T-helper 1 cell (primary cell): ENCODE measurements around the gene MOB3A.
A peak's percentile ranks its signal among the peaks of the same experiment; 100 is the strongest.

ENCODE experiments used
- DNase-seq, 5 donors: peaks; one replicate each; pipeline ENCODE4 v3.0.0-alpha.2; 2012 to 2020

The MOB3A gene

DNA sequence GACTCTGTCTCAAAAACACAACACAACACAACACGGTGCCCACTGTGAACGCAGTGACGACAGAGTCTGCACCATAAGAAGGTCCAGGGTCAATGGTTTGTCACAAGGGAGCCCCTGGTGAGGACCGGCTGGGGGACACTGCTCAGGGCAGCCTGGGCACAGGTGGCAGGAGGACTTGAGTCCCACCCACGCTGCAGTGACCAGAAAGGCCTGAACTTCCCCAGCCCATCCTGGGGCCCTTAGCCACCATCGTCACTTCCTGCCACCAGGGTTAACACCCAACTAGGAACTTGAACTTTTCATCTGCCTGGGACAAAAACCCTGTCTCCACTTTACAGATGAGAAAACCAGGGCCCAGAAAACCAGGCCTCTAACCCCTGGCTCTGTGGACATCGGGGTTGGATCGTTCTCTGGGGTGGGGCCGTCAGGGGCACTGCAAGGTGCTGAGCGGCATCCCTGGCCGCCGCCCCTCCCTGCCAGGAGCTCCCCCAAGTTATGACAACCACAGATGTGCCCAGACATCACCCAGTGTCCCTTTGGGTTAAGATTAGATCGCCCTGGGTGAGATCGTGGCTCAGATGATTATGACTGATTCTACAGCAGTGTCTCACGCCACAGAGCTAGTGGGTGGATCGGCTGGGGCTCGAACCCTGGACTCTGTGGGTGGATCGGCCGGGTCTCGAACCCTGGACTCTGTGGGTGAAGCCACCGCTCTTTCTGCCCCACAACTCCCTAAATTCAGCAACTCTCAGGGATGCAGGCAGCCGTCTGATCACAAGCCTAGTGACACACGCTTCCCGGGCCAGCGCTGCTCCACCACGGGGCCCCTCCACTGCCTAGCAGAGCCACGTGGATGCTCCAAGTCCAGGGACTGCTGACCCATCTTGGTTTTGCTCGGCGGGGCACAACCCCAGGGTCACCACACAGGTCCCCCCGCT lies 14.0 kb downstream of the MOB3A start:
- peak in 3 of 5 donors; percentile 38 to 75 (median 47) for DNase-seq

DNA sequence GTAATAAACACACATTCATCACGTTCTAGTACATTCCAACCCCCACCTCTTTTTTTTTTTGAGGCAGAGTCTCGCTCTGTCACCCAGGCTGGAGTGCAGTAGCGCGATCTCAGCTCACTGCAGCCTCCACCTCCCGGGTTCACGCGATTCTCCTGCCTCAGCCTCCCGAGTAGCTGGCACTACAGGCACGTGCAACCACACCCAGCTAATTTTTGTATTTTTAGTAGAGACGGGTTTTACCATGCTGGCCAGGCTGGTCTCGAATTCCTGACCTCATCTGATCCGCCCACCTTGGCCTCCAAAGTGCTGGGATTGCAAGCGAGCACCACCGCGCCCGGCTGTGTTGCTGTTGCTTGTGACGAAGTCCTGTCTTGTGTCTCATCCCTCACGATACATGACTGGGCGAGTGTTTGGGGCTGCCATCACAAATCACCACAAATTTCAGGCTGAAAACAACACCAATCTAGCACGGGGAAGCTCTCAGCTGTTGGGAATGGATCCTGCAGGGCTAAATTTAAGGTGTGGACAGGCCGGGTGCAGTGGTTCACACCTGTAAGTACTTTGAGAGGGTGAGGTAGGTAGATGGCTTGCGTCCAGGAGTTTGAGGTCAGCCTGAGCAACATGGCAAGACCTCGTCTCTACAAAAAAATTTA lies 15.7 kb downstream of the MOB3A start:
- no peak for DNase-seq

GRCh38 chr19:2079865-2080301 lies 16.2 kb downstream of the MOB3A start:
- no peak for DNase-seq

DNA sequence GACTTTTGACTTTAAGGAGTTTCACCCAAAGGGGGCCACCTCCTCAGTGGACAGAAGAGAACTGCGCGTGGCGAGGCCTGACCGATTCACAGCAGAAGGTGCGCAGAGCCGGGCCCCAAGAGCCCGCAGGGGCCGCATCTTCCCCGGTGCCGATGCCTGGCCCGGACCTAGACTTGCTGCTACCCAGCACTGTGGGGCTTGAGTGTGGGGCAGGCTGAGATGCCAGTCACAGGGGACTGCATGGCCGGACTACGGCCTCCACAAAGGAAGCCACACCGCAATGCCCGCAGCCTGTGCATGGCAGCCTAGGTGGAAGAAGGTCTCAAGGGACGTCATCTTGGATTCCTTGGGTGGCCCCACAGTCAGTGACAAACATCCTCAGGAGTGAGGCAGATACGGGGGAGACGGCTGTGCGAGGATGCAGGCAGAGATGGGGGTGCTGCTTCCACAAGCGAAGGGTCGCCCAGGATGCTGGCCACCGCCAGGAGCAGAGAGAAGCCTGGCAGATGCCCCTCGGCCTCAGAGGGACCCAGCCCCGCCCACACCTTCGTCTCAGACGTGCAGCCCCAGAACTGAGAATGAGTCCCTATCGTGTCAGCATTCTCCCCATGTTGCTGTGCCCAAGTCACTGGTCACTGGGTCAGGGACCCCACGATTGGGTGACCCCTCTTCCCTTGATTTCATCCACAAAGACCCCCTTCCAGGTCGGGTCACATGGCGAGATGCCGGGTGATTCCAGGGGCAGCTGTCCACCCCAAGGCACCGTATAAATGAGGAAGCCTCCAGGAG lies 16.9 kb downstream of the MOB3A start:
- DNase-seq = no peak

GRCh38 chr19:2077833-2078619 lies 18.1 kb downstream of the MOB3A start:
- DNase-seq = no peak

DNA sequence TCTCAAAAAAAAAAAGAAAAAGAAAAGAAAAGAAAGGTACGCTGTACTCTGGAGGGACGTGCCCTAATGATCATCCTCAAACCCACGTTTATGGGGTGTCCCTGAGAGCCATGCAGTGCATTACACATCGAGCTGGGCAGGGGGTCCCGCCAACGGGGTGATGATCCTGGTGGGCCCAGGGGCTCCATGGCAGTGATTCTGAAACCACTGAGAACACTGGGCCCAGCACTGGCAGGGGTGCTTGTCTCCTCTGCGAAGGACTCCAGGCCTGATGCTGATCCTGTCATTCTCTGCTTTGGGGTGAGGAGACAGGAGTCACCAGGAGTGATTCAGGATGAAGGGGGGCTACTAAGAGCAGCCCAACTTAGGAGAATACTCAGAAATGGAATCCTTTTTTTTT lies 18.7 kb downstream of the MOB3A start:
- DNase-seq = no peak

GRCh38 chr19:2076526-2076944 lies 19.6 kb downstream of the MOB3A start:
- DNase-seq = no peak

DNA sequence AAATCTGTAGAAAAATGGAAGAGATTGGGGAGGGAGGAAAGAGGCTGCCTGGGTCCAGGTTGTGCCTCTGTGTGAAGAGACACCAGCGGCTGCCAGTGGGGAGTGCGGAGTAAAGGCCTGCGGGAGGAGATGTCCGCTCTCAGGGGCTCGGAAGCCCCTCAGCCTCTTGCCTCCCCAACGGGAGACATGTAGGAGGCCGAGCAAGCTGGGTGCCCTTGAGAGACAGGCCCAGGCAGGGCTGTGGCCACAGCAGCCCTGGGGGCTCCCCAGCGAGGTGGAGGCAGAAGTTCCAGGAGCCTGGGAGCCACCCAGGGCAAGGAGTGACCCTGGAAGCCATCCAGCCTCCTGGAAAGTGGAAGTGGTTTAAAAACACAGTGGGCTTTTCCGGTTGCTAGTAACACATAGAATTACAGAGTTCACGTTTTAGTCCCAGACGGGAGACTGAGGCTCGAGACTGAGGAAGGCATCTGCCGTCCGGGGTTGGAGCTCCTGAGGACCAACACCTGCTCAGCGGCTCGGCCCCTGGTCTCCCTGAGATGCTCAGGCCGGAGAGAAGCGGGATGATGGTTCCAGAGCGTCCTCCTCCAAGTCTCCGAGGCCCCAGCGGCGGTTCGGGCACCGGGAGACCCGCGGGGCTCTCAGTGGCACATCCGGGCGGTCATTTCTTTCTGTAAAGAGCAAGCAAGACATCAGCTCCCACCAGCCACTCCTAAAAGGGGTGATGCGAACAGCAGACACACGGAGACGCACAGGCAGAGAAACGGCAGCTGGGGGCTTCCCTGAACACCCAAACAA lies 23.2 kb downstream of the MOB3A start:
- no peak for DNase-seq

DNA sequence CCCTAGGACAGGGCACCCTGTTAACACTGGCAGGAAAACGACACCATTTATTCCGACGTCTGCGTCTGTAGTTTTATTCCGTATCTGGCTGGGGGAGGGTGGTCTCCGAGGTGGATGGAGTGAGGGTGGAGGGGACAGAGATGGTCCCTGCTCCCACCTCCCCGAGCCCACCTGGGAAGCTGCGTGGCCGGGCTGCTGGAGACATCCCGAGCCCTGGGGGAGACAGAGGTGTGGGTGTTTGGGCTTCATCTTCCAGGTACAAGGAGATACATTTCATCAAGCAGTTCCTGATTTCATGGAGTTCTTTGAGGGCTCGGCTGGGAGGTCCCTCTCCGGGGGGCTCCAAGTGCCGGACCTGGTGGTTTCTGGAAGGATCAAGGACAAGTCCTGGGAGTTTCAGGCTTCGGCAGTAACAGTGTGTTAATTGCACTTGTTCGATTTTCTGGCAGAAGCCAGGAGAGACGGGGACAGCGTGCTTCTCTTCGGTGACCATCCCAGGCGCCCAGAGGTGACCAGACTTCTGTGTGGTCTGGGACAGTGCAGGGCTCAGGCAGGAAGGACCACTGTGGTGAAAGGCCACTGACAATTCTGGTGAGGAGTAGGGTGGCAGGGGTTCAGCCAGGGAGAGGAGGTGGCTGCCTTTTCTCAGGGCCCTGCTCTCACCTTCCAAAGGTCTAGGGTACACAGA lies 25.0 kb downstream of the MOB3A start:
- DNase-seq = no peak

DNA sequence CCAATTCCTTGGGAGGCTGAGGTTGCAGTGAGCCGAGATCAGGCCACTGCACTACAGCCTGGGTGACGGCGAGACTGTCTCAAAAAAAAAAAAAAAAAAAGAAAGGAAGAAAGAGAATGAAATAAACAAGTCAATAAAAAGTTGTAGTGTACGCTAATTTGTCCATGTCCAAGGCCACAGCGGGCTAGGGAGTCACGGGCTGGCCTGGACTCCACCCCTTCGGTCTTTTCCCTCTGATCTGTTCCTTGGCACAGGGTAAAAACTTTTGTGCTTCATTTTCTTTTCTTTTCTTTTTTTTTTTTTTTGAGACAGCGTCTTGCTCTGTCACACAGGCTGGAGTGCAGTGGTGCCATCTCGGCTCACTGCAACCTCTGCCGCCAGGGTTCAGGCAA lies 25.7 kb downstream of the MOB3A start:
- no peak for DNase-seq

DNA sequence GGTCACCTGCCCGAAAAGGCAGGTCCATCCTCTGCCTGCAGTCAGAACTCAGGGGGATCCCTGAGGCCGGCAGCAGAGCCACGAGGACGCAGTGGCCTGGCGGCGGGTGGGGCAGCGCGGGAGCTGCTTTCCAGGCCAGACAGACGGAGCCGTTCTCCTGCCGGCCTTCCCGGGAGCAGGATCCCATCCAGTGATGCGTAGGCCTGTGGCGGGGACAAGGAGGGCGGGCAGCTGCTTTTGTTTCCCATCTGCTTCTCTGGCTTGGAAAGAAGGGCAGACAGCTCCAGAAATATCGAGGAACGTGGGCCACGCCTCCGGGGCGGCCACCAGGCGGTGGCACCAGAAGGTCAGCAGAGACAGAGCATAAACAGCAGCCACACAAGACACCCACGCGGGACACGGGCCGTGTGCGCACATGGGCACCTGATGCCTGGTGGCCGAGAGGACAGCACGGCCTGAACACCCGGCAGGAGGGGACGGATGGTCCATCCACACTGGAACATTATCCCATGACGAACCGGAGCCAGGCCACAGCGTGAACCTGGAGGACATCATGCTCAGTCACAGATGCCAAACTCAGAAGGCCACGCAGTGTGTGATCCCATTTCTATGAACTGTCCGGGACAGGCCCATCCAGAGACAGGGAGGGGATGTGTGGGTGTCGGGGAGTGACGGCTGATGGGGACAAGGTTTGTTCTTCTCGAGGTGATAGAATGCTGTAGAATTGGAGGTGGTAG lies 31.2 kb downstream of the MOB3A start:
- no peak for DNase-seq

GRCh38 chr19:2064395-2064787 lies 31.7 kb downstream of the MOB3A start:
- no peak for DNase-seq

DNA sequence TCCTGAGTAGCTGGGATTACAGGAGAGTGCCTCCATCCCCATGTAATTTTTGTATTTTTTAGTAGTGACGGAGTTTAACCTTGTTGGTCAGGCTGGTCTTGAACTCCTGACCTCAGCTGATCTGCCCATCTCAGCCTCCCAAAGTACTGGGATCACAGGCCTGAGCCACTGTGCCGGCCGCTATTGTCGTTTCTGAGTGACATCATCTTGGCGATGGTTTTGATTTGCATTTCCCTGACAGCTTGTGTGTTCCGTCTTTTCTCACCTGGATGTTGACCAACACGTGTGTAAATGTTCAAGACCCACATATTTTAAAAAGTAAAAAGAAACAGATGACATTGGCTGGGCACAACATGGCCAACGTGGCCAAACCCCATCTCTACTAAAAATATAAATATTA lies 32.3 kb downstream of the MOB3A start:
- no peak for DNase-seq

- no peak for DNase-seq
Observed at GRCh38 chr19:2062770-2063169, 33.4 kb downstream of the MOB3A start.

GRCh38 chr19:2062389-2062729 lies 33.8 kb downstream of the MOB3A start:
- no peak for DNase-seq

- peak; percentile 99 to 100 (median 99) for DNase-seq
Observed at GRCh38 chr19:2061495-2062388, 34.4 kb downstream of the MOB3A start.

- DNase-seq = no peak
Observed at GRCh38 chr19:2060884-2061494, 35.1 kb downstream of the MOB3A start.

- no peak for DNase-seq
Observed at GRCh38 chr19:2059422-2060201, 36.5 kb downstream of the MOB3A start.
